Activated gamma-delta T cell treated with Interleukin-2 at 50 U/mL for 16 hours (primary cell): ENCODE results near the gene THBS1.
A peak's percentile ranks its signal among the peaks of the same experiment; 100 is the strongest.

Experiments
- DNase-seq: peaks from one replicate; pipeline ENCODE4 v3.0.0-alpha.2; 2020

The THBS1 gene

DNA sequence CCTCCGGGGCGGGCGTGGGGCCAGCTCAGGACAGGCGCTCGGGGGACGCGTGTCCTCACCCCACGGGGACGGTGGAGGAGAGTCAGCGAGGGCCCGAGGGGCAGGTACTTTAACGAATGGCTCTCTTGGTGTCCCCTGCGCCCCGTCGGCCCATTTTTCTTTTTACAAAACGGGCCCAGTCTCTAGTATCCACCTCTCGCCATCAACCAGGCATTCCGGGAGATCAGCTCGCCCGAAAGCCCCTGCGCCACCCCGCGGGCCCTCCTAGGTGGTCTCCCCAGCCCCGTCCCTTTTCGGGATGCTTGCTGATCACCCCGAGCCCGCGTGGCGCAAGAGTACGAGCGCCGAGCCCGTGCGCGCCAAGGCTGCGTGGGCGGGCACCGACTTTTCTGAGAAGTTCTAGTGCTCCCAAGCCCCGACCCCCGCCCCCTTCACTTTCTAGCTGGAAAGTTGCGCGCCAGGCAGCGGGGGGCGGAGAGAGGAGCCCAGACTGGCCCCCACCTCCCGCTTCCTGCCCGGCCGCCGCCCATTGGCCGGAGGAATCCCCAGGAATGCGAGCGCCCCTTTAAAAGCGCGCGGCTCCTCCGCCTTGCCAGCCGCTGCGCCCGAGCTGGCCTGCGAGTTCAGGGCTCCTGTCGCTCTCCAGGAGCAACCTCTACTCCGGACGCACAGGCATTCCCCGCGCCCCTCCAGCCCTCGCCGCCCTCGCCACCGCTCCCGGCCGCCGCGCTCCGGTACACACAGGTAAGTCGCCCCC is at the start of gene THBS1:
Gene THBS1 (plus strand): TSS at position 595 of the 757 bp plus-strand sequence. CDS start 779 bp downstream, outside the sequence.
- peak; percentile 38 for DNase-seq

DNA sequence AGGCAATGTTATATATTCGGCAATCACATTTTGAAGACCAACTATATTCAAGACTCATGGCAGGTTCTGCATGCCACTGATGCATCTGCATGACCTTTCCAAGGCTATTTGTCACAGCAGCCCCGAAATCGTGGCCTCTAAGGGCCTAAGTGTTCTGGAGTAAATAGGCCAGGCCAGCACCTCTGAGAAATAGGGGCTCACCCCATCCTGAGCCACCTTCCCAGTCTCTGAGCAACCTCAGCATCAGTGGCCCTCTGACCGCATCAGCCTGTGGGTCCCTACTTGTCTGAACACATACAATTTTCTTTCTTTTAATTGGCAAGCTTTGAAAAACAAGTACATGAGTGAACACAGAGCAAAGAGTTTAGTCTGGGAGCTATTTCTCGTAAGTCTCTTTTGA is 45.9 kb upstream of the THBS1 start:
- DNase-seq = no peak

DNA sequence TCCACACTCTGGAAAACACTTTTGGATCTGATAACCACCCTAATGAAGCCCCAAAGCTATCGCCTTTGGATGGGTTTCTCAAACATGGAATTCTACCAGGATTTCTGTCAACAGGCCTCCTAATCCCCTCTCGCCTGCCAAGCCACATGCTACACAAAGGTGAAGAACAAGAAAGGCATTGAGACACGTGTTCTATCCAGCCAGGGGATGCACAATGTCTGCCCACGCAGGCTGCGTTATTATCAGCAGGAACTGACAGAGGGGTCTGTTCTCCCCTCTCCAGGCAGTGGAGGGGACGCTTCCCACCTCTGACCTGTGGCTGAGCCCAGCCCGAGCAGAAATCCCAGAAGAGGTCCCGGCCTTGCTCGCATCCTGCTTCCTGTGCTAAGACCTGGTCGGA is 45.4 kb upstream of the THBS1 start:
- DNase-seq = no peak

- DNase-seq = no peak
These were observed 41.9 kb upstream of the THBS1 start for GRCh38 chr15:39538936-39539335.

DNA sequence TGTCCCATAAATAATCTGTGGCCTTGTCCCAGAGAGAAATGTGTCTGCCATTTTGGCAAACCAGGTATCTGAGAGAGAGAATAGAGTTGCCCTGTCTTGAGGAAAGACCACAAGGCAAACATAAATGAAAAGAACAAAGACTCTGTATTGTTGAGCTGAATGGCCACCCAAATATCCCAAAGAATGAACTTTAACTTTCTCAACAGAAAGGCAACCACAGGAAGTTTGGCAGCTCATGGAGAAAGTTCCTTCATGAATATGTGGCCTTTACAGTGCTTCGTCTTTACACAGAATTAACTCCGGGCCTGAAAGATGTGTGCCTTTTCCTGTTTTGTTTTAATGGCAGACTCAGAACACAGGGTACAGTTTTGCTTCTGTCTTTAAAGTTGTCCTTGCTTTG is 41.4 kb upstream of the THBS1 start:
- DNase-seq = no peak

GRCh38 chr15:39539973-39540558 is 40.8 kb upstream of the THBS1 start:
- no peak for DNase-seq

- DNase-seq = no peak
These were observed 38.4 kb upstream of the THBS1 start for GRCh38 chr15:39542385-39543065.

DNA sequence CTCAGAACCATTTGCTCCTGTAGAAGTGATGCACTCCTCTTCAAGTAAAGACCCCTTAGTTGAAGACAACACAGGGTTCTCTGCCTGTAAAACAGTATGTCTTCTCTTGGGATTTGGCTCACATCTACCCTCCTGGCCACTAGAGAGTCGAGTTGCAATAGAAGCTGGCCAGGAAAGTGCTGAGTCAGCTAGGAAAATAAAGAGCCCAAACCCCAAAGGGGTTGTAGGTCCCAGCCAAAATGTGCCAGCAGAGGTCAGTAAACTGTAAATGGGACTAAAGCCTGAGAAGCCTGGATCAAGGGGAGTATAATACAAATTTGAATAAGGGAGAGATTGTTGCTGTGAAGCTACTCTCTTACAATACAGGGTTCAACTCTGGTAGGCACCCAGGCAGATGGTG is 37.2 kb upstream of the THBS1 start:
- no peak for DNase-seq

- no peak for DNase-seq
These were observed 34.0 kb upstream of the THBS1 start for GRCh38 chr15:39546842-39547241.

GRCh38 chr15:39548561-39548960 is 32.3 kb upstream of the THBS1 start:
- DNase-seq = no peak

DNA sequence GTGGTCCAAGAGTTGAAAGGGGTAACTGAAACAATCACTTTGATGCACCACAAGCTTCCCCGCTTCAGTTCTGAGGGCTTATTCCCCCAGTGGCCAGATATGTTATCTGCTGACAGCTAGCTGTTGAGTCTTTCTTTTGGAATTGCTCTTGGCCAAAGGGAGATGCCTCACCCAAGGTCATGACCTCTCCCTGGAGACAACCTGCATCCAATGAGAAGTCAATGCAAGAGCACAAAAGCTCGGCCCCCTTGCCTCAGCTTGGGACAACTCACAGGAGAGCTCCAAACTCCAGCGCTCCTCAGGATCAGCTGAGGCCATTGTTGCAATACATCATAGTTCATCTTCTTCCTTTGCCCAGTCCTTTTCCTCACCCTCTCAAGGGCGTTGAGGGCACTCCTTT is 31.0 kb upstream of the THBS1 start:
- DNase-seq = no peak

DNA sequence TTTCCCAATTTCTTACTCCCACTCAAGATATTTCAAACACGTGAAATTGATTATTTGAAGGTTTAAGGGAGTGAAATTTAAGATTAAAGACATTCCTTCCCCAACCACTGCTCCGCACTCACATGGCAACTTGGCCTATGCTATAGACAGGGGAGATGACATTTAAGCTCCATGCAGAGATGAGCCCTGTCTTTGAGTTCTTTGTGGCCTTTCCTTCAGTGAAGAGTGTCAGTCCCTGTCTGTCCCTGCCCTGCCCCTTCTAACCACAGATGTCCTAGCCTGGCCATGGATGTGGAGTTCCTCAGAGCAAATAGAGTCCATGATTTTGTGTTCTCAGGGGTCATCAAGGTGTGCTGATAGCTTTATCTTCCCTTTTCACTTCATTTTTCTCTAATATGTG is 29.4 kb upstream of the THBS1 start:
- DNase-seq = no peak

DNA sequence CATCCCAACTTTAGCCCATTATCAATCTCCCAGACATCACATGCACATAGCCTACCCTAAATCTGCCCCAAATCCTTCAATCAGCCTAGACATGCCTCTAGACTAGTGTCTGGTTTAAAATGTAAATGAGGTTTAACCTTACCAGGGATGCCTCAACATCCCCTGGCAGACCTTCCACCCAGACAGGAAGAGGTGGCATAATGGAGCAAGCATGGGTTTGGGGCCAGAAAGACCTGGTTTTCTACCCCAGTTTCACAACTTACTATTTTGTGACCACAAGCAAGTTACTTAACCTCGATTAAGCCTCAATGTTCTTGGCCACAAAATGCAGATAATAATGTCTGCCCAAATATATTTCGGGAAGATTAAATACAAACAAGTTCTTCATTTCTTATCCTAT is 28.3 kb upstream of the THBS1 start:
- DNase-seq = no peak

DNA sequence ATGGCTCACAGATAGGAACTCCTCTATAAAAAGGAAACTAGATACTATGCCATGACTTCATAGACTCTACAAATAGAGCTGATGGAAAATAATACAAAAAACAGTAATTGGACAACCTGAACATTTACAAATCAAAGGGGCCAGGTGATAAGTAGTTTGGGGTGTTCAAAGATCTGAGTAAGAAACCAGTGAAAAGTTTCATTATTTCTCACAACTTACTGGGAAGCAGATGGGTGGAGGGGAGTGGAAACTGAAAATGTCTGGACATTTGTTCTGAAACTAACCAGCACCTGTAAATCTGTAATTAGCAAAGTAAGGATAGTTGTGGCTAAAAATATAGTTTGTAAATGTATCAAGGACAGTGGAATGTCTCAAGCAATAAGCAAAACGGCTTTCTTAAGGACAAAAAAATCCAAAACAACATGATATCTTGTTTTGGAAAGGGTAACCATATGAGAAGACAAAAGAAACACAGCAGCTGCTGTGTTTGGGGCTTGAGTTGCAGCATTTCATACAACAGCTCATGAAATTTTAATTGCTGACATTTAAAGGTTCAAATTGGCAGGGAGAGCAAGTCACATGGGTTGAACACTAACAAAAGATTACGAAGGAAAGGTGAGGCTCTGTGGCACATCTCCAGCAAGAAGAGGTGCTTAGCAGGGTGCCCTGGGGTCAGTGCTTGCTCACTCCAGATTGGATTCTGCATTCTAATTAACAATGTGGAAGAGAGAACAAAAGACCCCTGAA is 26.8 kb upstream of the THBS1 start:
- DNase-seq = no peak

GRCh38 chr15:39554746-39555387 is 26.0 kb upstream of the THBS1 start:
- DNase-seq = no peak

DNA sequence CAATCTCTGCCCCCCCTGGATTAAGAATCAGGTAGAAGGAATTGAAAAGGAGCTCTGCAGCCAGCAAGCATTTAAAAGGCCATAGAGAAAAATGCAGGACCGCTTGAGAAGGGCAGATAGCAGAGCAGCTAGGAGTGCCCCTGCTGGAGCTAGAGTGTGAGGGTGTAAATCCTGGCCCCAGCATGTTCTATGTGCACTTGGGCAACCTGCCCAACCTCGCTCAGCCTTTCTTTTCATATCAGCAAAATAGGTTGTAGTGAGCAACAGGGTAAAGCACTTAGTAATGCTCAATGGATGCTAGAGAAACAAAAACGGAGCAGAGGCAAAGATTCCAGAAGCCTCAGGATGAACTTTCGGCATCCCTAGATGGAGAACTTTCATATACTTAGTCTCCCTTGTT is 25.0 kb upstream of the THBS1 start:
- DNase-seq = no peak

DNA sequence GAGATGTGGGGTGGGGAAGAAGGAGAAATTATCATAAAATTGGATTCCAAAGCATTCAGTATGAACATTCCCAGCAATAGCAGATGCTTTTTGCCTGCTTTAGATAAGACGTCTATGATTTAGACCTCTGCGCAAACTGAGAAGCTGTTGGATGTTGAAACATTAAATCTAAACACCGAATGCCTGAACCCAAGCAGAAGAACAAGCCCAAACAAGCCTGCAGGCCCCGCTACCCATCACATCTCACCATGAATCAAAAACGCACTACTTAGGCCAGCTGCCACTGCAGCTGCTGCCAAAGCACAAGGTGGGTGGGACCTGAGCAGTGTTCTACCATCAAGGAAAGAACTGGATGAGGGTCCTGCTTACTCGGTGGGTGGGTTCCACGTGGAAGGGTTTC is 24.4 kb upstream of the THBS1 start:
- DNase-seq = no peak

GRCh38 chr15:39558421-39558820 is 22.5 kb upstream of the THBS1 start:
- DNase-seq = no peak

GRCh38 chr15:39564972-39565665 is 15.8 kb upstream of the THBS1 start:
- no peak for DNase-seq

DNA sequence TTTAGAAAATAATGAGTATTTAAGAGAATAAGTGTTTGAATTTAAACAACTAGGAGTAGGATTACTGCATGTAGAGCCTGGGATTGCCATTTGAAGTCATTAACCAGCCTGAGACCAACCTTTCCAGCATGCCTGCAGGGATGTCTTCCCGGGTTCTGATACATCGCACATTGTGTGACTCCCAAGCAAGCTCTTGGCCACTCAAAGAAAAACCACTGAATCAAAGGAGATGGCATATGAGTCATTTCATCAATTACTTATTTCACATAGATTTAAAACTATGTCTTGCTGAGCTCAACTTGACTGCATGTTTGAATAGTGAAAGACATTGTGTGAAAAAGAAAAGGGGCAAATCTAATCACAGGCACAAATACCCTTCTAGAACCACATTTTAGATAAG is 15.0 kb upstream of the THBS1 start:
- DNase-seq = no peak

DNA sequence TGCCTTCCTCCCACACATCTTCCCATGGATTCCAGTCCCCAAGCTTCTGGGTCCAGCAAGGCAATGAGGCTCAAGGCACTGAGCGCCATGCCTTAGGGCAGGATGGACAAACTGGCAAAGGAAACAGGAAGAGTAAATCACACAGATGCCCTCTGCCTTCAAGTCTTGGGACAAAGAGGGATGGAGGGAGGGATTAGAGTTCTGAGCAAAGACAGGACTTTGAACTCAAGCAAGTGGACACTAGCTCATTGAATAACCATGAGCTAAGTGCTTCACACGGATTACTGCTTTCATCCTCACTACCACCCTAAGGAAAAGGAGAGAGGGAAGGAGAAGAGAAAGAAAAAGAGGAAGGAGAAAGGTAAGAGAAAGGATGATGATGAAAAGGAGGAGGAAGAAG is 7.6 kb upstream of the THBS1 start:
- no peak for DNase-seq

- DNase-seq = no peak
These were observed 7.0 kb upstream of the THBS1 start for GRCh38 chr15:39573844-39574243.
